Kidney epithelial cell (primary cell): ENCODE measurements around the gene PSMB7. TPM values are rescaled to one million over a fixed set of nuclear protein-coding genes. Genes with fewer than 3 reads are reported as not detected.

Experiments used
- DNase-seq: peaks from one replicate; pipeline ENCODE4 v3.0.0-alpha.2; 2010; ENCODE audit warnings: low read depth
- H3K27me3 ChIP-seq: 2 replicates; pipeline ENCODE4 v1.6.0; 2011; ENCODE audit warnings: low read length; ENCODE audit not compliant: control insufficient read depth, insufficient read depth
- H3K36me3 ChIP-seq: 2 replicates; pipeline ENCODE4 v1.5.1; 2011; ENCODE audit warnings: low read length; ENCODE audit not compliant: control insufficient read depth, insufficient read depth
- H3K4me3 ChIP-seq: 2 replicates; pipeline ENCODE4 v1.5.1; 2011; ENCODE audit warnings: low read depth, mild to moderate bottlenecking, control low read depth, low read length
- total RNA-seq: library from RNA; depleted of rRNA; stranded (reverse); fragments of >200 nt; gene quantifications from 2 replicates; pipeline ENCODE4 v1.2.3, GENCODE V29; 2015
- TF ChIP-seq, protein P1 (sequence below): IDR thresholded peaks from 2 replicates; pipeline ENCODE4 v1.5.1; 2011; ENCODE audit warnings: mild to moderate bottlenecking, moderate library complexity, low read length, control low read depth, inconsistent platforms; ENCODE audit not compliant: insufficient read depth, poor library complexity, severe bottlenecking

Gene PSMB7
- total RNA-seq, 1 donor from 2014 or later: 419 TPM

DNA sequence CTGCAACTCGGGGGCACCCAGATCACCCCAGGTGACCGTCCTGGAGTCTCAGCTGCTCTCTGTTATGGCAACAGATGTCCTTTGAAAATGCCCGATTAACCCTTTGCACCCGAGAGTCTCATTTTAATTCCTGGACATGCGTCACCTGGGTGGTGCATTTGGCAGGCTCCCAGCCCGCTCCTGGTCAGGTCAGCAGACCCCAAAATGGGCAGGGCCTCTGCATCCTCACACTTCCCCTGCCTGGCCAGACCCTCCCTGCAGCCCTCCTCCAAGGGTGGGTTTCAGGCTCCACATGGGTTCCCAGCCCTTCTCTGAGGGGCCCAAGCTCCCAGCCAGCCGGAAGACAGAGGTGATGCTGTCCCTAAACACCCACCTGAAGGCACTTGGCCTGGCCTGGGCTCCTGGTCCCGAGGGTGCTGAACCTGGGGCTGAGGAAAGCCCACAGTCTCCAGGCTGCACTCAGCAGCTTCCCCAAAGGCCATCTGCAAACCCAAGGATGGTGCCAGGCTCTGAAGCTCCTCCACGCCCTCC, 69.4 kb downstream of the PSMB7 start:
- H3K36me3 ChIP-seq: peaks cover 2% of the 10 kb centered on the region
- no peak overlapping the region for H3K4me3 ChIP-seq
- TF ChIP-seq, protein P1, sequence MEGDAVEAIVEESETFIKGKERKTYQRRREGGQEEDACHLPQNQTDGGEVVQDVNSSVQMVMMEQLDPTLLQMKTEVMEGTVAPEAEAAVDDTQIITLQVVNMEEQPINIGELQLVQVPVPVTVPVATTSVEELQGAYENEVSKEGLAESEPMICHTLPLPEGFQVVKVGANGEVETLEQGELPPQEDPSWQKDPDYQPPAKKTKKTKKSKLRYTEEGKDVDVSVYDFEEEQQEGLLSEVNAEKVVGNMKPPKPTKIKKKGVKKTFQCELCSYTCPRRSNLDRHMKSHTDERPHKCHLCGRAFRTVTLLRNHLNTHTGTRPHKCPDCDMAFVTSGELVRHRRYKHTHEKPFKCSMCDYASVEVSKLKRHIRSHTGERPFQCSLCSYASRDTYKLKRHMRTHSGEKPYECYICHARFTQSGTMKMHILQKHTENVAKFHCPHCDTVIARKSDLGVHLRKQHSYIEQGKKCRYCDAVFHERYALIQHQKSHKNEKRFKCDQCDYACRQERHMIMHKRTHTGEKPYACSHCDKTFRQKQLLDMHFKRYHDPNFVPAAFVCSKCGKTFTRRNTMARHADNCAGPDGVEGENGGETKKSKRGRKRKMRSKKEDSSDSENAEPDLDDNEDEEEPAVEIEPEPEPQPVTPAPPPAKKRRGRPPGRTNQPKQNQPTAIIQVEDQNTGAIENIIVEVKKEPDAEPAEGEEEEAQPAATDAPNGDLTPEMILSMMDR: no peak
- no peaks in the 10 kb centered on the region for H3K27me3 ChIP-seq
- no peak for DNase-seq

DNA sequence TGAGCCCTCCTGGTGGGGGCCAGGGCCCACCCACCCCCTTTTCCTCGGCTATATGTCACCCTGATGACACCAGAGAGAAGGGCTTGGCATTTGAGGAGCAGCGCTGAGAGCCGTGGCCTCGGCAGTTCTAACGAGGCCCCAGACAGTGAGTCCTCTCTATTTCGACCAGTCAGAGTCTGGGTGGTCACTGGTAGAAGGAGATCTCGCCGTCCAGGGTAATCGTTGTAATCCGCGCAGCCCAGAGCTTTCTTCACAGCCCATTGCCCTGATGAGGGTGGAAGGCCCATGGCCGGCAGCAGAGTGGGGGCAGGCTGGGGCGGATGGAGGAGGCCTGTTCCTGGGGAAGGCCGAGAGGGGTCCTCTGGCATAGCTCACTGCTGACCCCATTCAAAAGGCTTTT, 70.2 kb downstream of the PSMB7 start:
- TF ChIP-seq, protein P1: no peak
- H3K4me3 ChIP-seq: no peak overlapping the region
- H3K27me3 ChIP-seq: no peaks in the 10 kb centered on the region
- peaks cover 1% of the 10 kb centered on the region for H3K36me3 ChIP-seq
- no peak for DNase-seq

DNA sequence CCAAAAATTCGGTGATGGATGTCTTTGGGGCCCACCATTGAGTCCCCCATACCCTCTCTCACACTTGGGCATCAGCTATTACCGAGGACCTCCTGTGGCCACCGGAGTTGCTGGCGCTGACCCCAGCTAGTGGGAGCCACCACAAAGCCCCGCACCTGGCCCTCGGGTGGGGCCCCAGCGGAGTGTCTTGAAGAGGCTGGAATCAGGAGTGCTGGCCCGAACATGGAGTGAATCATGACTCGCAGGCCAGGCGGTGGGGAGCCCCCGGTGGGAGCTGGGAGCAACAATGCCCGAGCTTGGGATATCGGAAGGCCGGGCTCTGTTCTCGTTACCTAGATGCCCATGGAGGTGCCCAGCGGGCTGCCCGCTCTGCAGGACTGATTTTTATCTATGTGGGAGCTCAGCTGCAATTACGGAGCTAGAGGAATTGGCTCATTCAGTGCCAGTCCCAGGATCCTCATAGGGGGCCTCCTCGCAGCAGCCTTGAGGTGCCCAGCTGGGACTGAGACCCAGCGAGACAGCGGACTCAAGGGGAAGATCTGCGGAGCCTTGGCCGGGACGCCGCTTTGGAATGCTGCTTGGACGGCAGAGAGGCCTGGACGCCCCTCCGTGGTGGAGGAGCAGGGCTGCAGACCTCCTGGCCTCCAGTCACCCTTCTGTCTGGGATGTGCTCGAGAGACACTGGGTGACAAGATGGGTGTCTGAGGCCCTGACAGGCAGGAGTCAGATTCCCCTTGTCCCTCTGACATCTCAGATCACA, 70.8 kb downstream of the PSMB7 start:
- peaks cover 1% of the 10 kb centered on the region for H3K36me3 ChIP-seq
- TF ChIP-seq, protein P1: peak; percentile 45
- H3K4me3 ChIP-seq: no peak overlapping the region
- no peaks in the 10 kb centered on the region for H3K27me3 ChIP-seq
- no peak for DNase-seq

DNA sequence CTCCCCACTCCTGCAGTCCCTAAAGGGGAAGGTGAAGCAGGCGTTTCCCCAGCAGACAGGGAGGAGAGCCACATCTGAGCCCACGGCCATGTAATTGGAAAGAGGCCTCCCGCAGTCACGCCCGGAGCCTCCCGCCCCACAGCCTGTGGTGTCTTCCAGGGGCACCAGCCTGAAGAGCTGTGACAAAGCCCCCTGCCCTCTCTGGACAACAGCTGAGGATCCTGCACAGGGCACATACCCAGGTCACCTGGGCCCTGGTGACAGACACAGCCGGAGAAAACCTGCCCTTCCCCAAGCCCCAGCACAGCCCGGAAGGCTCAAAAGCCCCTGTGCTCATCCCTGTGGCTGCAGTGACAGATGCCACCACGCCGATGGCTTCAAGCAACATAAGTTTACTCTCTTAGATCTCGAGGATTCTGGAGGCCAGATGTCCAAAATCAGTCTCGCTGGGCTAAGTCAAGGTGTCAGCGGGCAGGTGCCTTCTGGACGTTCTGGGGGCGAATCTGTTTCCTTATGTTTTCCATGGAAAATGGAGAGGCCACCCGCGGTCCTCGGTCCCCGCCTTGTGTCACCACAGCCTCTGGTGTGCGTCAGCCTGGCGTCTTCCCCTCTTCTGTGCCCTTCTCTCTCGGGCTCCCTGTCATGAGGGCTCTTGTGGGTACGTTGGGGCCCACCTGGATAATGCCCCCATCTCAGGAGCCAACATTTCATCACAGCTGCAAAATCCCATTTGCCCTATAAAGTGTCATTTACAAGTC, 71.5 kb downstream of the PSMB7 start:
- Histone ChIP-seq H3K36me3 (peaks cover 1% of the 10 kb centered on the region), H3K27me3 (no peaks in the 10 kb centered on the region), H3K4me3 (no peak overlapping the region)
- TF ChIP-seq, protein P1: no peak
- DNase-seq: no peak

DNA sequence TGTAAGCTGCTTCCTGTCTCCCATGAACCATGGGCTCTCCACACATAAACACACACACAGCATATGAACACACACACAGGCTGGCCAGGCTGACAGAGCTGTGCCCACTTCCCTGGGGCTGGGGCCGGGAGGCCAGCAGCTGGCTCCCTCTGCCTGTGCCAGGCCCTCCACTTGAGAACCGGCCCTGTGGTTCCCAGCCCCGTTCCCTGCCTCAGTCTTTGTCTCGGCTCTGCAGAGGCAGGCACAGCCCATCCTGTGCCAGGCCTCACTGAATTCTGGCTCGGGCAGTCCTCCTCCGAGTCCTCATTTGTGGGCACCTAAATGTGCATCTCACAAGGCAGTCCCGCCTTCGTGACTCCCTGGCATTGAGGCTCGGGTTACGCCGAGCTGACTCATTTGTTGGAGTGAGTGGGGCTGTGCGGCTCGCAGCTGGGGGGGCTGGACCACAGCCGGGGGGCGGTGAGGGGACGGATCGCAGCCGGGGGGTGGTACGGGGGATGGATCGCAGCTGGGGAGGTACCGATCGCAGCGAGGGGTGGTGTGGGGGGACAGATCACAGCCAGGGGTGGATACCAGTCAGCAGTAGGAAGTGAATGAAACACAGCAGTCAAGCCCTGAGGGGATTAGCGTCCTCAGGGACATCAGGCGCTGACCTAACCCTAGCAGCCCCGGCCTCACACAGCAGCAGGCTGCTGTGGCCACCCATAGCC, 72.3 kb downstream of the PSMB7 start:
- no peak overlapping the region for H3K4me3 ChIP-seq
- H3K27me3 ChIP-seq: no peaks in the 10 kb centered on the region
- TF ChIP-seq, protein P1: no peak
- peak; percentile 80 for DNase-seq
- H3K36me3 ChIP-seq: peaks cover 1% of the 10 kb centered on the region
